HG02973 (cell line): ENCODE data around the gene KMT2A.
"Not testable (repeated sequence)": the region's sequence is repeated elsewhere in the genome, so short reads cannot be mapped to it uniquely, and the experiment has no call there.

Experiments used
- ATAC-seq: cut with Tn5 transposase; IDR thresholded peaks from one replicate; pipeline ENCODE4 v1.9.1; 2021; ENCODE audit warnings: moderate library complexity; ENCODE audit not compliant: unreplicated experiment

The KMT2A gene

DNA sequence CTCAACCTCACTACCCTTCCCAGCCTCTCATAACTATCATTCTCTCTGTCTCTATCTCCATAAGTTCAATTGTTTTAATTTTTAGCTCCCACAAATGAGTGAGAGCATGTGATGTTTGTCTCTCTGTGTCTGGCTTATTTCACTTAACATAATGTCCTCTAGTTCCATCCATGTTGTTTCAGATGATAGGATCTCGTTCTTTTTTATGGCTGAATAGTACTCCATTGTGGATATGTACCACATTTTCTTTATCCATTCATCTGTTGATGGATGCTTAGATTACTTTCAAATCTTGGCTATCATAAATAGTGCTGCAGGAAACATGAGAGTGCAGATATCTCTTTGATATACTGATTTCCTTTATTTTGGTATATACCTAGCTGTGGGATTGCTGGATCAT is 44.9 kb downstream of the KMT2A start:
- ATAC-seq: not testable (repeated sequence)

DNA sequence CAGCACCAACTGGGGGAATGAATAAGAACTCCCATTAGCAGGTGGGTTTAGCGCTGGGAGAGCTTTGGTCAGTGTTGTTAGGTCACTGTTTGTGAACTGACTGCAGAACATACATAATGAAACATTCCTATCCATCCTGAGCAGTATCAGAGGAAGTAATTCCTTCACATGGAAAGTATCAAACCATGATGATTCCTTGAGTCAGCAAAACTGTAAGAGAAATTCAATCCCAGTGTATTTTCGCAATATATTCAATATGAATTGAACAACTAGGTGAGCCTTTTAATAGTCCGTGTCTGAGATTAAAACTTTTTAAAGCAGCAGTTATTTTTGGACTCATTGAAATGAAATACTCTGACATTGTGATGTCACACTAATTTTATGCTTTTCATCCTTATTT is 48.1 kb downstream of the KMT2A start:
- ATAC-seq: no peak

DNA sequence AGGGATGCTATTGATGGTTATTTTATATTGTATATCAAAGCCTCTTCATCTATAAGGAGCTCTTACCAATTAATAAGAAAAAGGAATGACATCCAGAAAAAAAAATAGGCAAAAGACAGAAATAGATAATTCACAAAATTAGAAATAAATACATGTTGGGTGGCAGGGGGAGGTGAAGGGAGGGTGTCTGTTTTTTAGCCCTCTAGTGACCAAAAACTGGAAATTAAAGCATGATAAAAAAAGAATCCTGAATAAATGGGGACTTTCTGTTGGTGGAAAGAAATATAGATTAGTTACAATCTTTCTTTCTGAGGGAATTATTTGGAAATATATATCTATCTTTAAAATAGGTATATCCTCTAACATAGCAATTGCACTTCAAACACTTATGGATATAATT is 49.0 kb downstream of the KMT2A start:
- no peak for ATAC-seq

DNA sequence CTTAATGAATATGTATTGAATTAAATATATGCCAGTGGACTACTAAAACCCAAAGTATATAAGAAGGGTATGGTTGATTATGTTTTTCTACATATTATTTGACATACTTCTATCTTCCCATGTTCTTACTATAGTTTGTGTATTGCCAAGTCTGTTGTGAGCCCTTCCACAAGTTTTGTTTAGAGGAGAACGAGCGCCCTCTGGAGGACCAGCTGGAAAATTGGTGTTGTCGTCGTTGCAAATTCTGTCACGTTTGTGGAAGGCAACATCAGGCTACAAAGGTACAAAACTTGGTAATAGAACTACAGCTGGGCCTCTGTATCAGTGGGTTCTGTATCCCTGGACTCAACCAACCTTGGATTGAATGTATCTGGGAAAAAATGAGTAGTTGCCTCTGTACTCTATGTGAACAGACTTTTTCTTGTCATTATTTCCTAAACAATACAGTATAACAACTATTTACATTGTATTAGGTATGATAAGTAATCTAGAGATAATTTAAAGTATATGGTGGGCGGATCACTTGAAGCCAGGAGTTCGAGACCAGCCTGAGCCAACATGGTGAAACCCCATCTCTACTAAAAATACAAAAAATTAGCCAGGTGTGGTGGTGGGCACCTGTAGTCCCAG is 52.3 kb downstream of the KMT2A start:
- no peak for ATAC-seq

DNA sequence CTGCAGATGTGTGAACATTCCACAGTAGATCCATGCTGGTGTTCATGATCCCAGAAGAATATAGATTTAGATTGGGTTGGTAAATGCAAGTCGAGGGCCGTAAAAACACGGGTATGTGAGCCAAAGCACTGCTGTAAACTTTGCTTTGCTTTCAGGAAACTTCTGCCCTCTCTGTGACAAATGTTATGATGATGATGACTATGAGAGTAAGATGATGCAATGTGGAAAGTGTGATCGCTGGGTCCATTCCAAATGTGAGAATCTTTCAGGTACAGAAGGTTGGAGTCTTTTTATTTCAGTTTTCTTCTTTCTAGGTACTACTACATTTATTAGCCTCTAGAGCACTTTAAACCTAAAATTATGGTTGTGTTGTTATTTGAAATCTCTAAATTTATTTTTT is 54.7 kb downstream of the KMT2A start:
- ATAC-seq: no peak

DNA sequence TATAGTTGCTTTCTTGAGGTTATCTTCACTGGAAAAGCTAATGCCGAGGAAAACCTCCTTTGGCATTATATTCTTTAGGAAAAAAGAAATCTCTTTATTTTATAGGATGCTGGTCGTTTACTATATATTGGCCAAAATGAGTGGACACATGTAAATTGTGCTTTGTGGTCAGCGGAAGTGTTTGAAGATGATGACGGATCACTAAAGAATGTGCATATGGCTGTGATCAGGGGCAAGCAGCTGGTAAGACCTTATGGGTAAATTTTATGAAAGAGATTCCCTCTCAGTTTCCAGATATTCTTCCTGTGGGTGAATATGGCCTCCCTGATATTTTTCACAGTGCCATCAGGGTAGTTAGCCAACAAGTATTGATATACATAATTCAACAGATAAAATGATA is 61.5 kb downstream of the KMT2A start:
- ATAC-seq: no peak

DNA sequence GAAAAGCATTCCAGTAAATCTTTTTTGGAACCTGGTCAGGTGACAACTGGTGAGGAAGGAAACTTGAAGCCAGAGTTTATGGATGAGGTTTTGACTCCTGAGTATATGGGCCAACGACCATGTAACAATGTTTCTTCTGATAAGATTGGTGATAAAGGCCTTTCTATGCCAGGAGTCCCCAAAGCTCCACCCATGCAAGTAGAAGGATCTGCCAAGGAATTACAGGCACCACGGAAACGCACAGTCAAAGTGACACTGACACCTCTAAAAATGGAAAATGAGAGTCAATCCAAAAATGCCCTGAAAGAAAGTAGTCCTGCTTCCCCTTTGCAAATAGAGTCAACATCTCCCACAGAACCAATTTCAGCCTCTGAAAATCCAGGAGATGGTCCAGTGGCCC is 66.9 kb downstream of the KMT2A start:
- ATAC-seq: no peak

DNA sequence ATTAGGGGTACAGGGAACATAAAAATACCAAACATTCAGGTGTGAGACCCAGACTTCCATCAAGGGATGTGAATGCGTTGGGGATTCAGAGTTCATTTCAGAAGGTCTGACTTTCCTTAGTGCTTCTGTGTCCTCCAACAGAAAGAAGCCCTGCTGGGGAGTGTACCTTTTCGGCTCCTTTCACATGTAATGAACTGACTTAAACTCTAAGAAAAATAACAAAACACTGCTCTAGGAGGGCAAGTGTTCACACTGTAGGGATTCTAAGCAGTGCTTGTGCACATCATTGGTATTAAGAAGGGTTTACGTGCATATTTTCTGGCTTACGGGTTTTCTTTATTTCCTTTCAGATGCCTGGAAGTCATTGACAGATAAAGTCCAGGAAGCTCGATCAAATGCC is 75.3 kb downstream of the KMT2A start:
- ATAC-seq: no peak

DNA sequence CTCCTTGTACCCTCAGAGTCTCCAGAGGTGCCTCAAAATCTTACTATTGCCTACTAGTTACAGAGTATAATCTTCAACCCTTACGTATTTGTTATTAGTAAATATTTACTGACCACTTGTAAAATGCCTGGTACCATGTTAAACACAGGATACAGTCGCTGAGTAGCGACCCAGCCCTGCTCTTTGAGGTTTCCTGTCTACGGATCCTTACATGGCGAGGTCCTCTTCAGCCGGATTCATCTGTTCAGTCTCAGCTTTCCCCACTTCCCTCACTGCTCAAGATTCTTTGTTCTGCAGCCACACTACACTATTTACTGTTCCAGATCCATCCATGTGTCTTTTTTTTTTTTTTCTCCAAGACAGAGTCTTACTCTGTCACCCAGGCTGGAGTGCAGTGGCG is 77.8 kb downstream of the KMT2A start:
- ATAC-seq: no peak

DNA sequence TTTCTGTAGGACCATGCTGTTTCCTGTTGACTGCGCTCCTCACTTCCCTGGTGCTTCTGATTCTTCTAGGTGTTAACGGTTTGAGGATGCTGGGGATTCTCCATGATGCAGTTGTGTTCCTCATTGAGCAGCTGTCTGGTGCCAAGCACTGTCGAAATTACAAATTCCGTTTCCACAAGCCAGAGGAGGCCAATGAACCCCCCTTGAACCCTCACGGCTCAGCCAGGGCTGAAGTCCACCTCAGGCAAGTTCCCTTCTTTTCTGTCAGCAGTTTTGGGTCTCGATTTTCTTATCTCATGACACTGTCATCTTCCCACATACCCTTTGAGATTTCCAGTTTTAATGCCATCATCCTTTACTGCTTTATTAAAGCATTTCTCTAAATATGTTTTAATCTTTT is 83.3 kb downstream of the KMT2A start:
- ATAC-seq: no peak

DNA sequence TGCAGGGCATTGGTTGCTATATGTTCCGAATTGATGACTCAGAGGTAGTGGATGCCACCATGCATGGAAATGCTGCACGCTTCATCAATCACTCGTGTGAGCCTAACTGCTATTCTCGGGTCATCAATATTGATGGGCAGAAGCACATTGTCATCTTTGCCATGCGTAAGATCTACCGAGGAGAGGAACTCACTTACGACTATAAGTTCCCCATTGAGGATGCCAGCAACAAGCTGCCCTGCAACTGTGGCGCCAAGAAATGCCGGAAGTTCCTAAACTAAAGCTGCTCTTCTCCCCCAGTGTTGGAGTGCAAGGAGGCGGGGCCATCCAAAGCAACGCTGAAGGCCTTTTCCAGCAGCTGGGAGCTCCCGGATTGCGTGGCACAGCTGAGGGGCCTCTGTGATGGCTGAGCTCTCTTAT is 85.6 kb downstream of the KMT2A start:
- no peak for ATAC-seq

DNA sequence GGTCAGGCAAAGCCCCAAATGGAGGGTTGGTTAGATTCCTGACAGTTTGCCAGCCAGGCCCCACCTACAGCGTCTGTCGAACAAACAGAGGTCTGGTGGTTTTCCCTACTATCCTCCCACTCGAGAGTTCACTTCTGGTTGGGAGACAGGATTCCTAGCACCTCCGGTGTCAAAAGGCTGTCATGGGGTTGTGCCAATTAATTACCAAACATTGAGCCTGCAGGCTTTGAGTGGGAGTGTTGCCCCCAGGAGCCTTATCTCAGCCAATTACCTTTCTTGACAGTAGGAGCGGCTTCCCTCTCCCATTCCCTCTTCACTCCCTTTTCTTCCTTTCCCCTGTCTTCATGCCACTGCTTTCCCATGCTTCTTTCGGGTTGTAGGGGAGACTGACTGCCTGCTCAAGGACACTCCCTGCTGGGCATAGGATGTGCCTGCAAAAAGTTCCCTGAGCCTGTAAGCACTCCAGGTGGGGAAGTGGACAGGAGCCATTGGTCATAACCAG is 86.3 kb downstream of the KMT2A start:
- no peak for ATAC-seq

DNA sequence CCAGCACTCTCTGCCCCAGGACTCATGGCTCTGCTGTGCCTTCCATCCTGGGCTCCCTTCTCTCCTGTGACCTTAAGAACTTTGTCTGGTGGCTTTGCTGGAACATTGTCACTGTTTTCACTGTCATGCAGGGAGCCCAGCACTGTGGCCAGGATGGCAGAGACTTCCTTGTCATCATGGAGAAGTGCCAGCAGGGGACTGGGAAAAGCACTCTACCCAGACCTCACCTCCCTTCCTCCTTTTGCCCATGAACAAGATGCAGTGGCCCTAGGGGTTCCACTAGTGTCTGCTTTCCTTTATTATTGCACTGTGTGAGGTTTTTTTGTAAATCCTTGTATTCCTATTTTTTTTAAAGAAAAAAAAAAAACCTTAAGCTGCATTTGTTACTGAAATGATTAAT is 88.1 kb downstream of the KMT2A start:
- no peak for ATAC-seq

DNA sequence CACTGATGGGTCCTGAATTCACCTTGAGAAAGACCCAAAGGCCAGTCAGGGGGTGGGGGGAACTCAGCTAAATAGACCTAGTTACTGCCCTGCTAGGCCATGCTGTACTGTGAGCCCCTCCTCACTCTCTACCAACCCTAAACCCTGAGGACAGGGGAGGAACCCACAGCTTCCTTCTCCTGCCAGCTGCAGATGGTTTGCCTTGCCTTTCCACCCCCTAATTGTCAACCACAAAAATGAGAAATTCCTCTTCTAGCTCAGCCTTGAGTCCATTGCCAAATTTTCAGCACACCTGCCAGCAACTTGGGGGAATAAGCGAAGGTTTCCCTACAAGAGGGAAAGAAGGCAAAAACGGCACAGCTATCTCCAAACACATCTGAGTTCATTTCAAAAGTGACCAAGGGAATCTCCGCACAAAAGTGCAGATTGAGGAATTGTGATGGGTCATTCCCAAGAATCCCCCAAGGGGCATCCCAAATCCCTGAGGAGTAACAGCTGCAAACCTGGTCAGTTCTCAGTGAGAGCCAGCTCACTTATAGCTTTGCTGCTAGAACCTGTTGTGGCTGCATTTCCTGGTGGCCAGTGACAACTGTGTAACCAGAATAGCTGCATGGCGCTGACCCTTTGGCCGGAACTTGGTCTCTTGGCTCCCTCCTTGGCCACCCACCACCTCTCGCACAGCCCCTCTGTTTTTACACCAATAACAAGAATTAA is 88.6 kb downstream of the KMT2A start:
- no peak for ATAC-seq

DNA sequence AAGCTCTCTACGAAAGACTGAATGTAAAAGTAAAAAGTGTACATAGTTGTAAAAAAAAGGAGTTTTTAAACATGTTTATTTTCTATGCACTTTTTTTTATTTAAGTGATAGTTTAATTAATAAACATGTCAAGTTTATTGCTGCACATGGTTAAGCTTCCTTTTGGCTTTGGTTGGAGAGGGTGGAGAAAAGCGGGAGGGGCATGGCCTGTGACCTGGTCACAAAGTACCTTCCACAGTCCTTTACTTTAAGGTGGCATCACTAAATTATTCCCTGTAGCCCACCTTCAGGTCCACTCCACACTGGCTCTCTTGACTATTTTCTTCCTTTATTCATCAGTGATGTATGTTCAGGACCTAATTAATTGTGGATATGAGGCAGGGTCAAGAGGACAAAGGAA is 90.4 kb downstream of the KMT2A start:
- ATAC-seq: no peak

DNA sequence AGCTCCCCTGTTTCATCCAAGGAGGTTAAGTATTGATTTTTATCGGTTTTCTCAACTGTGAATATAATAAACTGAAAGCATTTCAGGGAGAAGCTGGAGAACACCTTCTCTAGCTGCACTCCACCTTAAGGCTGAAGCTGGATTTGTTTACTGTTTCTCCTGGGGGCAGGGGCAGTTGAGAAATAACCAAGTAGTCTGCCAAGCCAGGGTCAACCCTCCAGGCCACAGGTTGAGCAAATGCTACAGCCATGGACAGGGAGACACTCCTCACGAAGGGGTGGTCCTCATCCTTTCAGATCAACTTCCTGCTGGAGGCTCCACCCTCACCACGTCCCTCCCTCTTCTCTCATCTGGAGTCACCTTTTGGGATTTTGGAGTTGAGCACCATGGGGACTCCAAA is 90.8 kb downstream of the KMT2A start, which contains the start of gene TTC36:
TSS of gene TTC36 (plus strand) at position 366 of the 400 bp plus-strand sequence. CDS start at position 387, 21 bp downstream.
- no peak for ATAC-seq

DNA sequence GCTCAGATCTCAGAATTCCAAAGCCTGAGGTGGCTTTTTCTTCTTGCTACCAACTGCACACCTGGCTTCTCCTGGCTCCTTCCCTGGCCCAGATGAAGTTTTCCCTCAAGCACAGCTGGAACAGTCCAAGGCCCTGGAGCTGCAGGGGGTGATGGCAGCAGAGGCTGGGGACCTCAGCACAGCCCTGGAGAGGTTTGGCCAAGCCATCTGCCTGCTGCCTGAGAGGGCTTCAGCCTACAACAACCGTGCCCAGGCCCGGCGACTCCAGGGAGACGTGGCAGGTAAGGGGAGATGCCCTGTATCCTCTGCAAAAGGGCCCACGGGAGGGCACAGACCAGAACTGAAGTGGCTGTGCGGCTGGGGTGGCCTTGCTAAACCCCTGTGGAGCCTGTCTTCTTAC is 92.2 kb downstream of the KMT2A start:
- no peak for ATAC-seq

DNA sequence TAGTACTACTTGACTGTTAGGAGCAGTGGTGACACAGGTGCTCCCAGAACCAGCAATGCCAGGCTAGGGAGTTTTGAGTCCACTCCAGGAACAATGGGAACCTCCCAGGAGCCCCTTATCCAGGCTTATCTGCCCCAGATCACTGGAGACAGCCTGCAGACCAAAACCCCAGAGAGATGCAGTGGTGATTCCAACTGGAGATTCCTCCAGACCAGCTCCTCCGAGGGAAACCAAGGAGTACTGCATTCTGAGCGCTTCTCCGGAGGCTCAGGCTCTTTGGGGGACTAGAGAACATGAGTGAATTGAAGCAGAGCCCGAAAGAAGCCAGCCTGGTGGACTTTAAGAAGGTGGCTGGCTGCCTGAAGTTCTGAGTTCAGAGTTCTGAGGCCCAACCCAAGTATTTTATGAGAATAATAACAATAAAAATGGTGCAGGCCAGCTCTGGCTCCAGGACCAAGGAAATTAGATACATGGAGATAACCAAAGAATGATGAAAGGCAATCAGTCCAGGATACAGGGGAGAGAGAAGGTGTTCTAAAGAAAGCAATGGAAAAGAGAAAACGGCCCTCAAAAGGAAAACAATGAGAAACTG is 93.4 kb downstream of the KMT2A start:
- ATAC-seq: no peak

DNA sequence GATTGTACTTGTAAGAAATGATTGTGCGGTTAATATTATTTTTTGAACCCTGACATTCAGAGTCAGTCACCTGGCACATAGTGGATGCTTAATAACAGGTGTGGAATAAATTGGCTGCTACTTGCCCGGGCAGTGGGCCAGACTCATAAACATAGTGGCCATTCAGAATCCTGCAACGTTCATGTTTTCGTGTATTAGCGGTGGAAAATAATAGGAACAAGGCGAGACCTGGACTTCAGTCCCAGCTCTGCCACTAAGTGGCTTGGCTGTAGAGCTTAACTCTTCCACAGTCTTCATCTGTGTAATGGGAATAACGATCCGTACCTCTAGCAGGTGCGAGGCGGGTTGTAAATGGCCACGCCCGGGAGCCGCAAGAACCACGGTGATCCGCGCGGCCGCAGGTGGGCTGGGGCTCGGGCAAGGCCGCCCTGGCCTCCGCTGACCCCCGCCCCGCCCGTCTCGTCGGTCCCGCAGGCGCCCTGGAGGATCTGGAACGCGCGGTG is 93.9 kb downstream of the KMT2A start:
- ATAC-seq: no peak

DNA sequence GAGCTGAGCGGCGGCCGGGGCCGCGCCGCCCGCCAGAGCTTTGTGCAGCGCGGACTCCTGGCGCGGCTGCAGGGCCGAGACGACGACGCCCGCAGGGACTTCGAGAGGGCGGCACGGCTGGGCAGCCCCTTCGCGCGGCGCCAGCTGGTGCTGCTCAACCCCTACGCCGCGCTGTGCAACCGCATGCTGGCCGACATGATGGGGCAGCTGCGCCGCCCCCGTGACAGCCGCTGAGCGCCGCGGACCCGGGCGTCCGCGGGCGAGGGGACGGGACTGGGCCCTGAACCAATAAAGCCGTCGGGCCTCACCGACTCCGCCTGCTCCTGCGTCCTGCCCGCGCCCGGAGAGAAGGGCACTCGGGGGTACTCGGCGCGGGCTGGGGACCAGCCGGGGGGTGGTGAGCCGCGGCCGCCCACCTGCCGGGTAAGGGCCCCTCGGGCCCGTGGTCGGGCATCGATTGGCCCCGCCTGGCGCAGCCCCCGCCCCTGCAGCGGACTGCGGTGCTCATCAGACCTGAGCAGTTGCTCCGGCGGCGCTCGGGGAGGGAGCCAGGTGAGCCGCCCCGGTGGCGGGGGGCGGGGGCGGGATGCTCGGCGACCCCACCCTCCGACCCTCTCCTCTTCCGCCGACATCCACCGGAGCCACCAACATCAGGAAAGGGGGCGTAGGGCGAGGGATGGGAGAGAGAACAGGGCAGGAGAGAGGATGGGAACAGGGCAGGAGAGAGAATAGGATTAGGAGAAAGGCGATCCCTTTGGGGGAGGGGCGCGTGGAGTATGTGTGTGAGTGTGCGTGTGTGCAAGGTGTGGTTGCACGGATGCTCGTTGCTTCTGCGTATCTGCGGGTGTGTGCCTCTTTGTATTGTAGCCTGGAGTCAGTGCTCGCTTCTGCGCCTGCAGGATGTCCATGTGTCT is 94.6 kb downstream of the KMT2A start, which contains the start of gene TMEM25:
TSS of gene TMEM25 (plus strand) at position 510 of the 914 bp plus-strand sequence. CDS start 610 bp downstream, outside the sequence.
- peak; percentile 50 for ATAC-seq

DNA sequence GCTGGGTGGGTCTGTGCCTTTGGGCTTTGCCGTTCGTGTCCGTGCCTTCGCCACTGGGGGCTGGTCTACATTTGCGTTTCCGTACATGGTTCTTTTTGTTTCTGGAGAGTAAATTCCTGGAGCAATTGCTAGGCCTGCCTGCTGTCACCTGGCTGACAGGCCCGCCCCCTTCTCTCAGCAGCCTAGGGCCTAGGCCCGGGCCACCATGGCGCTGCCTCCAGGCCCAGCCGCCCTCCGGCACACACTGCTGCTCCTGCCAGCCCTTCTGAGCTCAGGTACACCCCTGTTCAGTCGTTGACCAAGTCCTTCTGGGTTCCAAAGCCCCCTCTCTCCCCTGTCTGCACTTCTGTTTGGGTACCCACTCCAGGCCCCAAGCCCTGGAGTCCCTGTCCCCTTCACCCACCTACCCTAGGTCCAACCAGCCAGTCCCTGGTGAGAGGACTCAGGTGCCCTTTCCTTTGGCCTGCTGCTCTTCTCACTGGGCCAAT is 95.3 kb downstream of the KMT2A start:
- no peak for ATAC-seq
